GM18909 (cell line): ENCODE measurements around the gene ABLIM2.

Source experiments
- ATAC-seq: cut with Tn5 transposase; IDR thresholded peaks from one replicate; pipeline ENCODE4 v1.9.1; 2021; ENCODE audit warnings: mild to moderate bottlenecking; ENCODE audit not compliant: unreplicated experiment, poor library complexity

The ABLIM2 gene

GRCh38 chr4:8078610-8079015 is 80.0 kb downstream of the ABLIM2 start:
- no peak for ATAC-seq

GRCh38 chr4:8078109-8078494 is 80.5 kb downstream of the ABLIM2 start:
- no peak for ATAC-seq

DNA sequence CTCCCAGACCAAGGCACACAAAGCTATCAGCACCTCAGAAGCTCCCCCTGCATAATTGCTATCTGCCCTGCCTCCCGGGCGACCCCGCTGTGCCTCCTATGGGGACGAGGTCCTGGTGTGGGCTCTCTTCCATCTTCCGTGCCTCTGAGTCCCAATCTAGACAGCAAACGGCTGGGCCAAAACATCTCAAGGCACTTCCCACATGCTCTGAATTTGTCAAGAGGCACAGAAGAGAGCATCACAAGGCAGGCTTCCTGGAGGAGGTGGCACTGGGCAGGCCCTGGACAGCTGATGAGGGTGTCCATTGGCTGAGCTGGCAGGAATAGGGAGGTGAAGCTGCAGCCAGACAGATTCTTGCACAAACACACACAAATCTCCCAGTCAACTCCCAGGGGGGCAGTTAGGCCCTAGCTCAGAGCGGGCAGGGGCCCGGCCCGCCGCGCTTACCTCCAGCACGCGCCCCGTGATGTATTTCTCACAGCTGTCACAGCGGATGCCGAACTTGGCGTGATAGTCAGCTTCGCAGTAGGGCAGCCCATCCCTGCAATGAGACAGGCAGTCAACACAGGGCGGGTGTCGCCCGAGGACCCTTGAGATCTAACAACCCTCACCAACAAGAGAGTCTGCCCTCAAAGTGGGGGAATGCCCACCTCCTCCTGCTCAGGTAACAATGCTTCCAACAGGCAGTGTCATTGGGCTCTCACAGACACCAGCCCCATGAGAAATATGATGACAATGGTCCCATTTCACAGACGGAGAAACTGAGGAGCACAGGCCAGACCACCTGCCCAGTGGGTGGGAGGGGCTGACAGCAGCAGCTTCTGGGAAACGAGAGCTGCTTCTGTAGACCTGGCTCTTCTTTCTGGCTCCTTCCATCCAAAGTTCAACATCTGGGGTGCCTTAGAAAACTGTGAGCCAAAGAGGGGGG is 81.2 kb downstream of the ABLIM2 start:
- ATAC-seq = no peak

DNA sequence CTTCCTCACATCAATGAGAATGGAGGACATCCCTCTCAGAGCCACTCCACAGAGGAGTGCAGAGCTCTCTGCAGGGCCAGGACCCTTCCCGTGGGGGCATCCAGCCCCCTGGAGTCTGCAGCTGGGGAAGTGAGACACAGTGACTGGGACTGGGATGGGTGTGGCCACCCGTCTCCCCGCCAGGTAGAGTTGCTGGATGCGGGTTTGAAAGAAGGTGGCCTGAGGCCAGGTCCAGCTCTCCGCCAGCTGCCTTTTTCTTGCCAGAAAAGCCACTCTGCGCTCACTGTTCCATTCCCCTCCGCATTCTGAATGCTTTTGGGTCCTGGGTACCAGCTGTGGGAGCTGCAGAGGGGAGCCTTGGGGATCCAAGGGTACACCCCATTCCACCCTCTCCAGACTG is 82.6 kb downstream of the ABLIM2 start:
- no peak for ATAC-seq

DNA sequence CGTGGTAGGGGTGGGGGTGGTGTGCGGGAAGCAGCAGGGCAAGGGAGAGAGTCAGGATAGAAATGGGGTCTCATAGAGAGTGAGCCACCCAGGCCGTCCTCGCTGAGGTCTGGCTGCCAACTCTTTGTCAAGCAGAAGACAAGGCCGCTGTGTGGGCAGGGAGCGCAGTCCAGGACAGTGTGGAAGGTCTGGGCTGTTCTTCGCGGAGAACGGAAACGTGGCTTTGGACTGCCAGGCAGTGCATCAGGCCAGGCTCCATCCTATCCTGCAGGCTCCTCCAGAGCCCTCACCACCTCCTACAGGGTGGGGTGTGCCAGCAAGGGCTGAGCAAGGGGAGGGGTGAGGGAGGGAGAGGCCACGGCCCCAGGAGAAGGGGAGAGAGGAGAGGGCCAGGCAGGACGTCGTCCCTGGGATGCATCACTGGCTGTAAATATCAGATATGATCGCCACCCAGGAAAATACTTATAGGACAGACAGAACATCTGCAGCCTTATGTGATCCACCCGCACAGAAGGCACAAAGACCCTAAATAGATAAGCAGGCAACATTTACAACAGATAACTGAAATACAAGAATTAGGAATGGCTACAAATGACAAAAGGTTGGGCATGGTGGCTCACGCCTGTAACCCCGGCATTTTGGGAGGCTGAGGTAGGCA is 85.3 kb downstream of the ABLIM2 start:
- no peak for ATAC-seq

GRCh38 chr4:8072235-8072968 is 86.2 kb downstream of the ABLIM2 start:
- no peak for ATAC-seq

- no peak for ATAC-seq
Observed at GRCh38 chr4:8071766-8072165, 86.8 kb downstream of the ABLIM2 start.

- ATAC-seq = no peak
Observed at GRCh38 chr4:8070736-8071718, 87.6 kb downstream of the ABLIM2 start.

GRCh38 chr4:8069102-8069752 is 89.4 kb downstream of the ABLIM2 start:
- no peak for ATAC-seq

- ATAC-seq = no peak
Observed at GRCh38 chr4:8067945-8068896, 90.4 kb downstream of the ABLIM2 start.

DNA sequence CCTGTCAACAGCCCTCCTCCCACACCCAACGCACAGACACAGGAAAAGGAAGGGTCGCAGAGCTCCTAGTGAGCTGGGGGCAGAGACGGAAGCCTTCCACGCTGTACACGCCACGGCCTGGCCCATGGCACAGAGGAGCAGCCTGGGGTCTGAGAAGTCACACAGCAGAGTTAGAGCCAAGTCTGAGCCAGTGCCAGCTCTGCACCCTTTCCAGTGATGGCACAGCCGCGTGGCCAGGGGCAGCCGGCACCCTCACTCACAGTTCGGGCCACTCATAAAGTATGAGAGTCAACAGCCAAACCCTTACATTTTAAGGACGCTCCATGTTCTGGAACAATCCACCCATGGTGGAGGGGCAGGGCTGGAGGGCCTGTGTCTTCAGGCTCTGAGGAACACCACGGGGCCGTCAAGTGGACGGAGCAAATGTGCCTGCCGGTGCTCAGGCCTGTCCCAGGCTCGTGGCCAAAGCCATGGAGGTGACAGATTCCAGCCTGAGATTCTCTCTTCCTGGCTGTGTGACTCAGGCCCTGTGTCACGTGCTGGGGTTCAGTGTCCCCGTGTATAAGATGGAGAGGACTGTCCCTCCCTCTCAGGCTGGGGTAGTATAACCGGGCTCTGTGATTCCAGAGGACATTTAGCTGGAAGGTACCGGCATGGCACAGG is 91.2 kb downstream of the ABLIM2 start:
- ATAC-seq = no peak

GRCh38 chr4:8066336-8066931 is 92.2 kb downstream of the ABLIM2 start:
- no peak for ATAC-seq

DNA sequence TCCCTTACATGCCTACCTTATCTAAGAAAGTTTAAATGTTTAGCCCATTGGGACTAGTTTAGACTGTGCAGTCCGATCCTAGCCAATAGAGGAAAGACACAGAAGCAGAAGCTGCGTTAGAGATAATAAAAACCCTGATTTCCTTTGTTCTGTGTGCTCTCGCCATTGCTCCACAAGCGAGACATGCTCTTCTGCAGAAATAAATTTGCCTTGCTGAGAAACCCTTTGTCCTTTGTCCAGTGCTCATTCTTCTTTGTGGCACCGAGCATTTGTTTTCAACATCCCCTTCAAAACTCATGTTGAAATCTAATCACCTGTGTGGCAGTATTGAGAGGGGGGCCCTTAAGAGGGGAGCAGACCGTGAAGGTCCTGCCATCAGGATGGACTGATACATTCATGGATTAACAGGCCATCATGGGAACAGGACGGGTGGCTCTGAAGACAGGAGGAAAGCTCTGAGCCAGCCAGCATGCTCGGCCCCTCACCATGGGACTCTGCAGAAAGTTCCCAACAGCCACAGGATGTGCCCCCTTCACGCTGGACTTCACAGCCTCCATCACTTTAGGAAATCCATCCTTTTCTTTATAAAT is 94.5 kb downstream of the ABLIM2 start:
- no peak for ATAC-seq

DNA sequence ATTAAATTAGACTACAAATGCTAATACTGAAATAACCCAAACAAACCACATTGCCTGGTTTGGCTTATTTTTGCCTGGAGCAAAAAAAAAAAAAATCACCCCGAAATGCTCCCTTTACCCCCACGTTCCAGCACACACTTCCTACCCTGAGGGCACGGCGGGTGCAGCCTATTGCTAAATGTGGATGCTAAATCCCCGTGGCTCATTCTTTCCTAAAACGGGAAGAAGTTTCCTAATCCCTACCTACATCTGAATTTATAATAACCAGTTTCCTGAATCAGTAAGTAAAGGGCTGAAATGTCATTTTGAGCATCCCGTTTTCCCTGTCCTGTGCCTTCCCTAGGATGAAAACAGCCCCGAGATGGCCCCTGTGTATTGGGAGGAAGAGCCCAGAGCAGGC is 97.0 kb downstream of the ABLIM2 start:
- no peak for ATAC-seq

DNA sequence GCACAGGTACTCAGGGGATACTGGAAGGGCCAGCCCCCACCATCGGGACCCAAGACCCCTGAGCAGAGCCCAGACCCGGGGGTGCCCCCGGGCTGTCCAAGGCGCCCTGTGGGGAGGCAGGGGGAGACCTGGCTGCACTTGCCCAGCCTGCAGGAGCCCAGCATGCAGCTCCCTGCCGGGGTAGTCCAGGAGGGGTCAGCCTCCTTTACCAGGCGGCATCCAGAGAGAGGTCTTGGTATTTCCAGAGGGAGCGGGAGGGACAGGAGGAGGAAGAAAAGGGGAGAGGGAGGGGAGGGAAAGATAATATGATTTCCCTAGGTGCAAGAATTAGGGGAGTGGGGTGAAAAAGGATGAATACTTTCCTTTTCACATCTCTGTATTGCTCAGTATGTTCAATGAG is 97.5 kb downstream of the ABLIM2 start:
- no peak for ATAC-seq

DNA sequence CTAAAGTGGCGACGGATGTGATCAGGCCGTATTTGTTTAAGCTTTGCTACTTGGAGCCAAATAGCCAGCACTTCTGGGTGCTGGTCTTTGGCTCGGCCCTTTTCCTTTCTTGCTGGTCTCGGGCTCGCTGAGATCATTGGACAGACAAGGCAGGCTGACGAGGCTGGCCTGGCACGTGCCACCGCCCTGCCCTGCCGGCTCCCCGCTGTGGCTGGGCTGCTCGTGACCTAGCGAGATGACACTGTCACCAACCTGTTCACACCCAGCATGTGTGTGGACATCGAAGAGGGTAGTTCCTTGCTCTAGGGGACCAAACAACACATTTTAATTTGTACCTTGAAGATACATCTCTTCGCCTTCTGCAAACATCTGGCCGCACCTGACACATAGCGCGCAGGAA is 98.0 kb downstream of the ABLIM2 start:
- ATAC-seq = no peak

DNA sequence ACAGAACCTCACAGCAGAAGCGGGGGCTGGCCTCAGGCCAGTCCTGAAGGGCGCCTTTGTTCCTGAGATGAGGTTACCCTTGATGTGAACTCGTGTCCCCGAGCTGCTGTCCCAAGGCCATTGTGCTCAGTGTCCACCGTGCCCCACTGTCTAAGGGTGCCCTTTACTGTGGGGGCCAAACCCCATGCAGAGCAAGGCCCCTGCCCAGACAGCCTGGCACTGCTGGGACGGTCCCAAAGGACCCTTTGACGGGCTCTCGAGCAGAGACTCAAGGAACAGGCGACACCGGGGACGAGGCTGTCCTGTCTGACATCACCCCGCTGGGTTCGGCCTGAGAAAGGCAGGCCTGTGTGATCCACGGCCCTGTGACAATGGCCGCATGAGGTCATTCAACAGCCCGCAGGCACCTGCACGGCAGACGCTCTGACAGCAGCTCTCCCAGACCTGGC is 100.6 kb downstream of the ABLIM2 start:
- ATAC-seq = no peak
